Pons (tissue), 1 donor: ENCODE measurements around the gene SPEN.
"Not testable (repeated sequence)": the region's sequence is repeated elsewhere in the genome, so short reads cannot be mapped to it uniquely, and the experiment has no call there.

ENCODE experiments used
- DNase-seq: peaks from one replicate; pipeline ENCODE4 v3.0.0-alpha.2; 2016; ENCODE audit warnings: low spot score

SPEN gene

GRCh38 chr1:15833069-15833679 lies 14.3 kb upstream of the SPEN start:
- DNase-seq, result peak; percentile 51

- DNase-seq, result peak; percentile 94
Measured at GRCh38 chr1:15833842-15834405, 13.6 kb upstream of the SPEN start.

- peak; percentile 88 for DNase-seq
Measured at GRCh38 chr1:15834406-15835204, 12.9 kb upstream of the SPEN start.

- no peak for DNase-seq
Measured at GRCh38 chr1:15835205-15835740, 12.2 kb upstream of the SPEN start.

GRCh38 chr1:15835741-15836510 lies 11.6 kb upstream of the SPEN start:
- DNase-seq, result peak; percentile 99

GRCh38 chr1:15836511-15836771 lies 11.1 kb upstream of the SPEN start:
- DNase-seq, result not testable (repeated sequence)

- DNase-seq, result no peak
Measured at GRCh38 chr1:15836772-15837669, 10.5 kb upstream of the SPEN start.

GRCh38 chr1:15837931-15838330 lies 9.6 kb upstream of the SPEN start:
- no peak for DNase-seq

GRCh38 chr1:15838721-15839120 lies 8.8 kb upstream of the SPEN start:
- no peak for DNase-seq

- DNase-seq, result peak; percentile 73
Measured at GRCh38 chr1:15843826-15844572, 3.5 kb upstream of the SPEN start.

GRCh38 chr1:15846056-15846455 lies 1.5 kb upstream of the SPEN start:
- not testable (repeated sequence) for DNase-seq

GRCh38 chr1:15847893-15848142 lies 311 bp downstream of the SPEN start:
- DNase-seq, result no peak

- DNase-seq, result no peak
Measured at GRCh38 chr1:15848143-15848928, 829 bp downstream of the SPEN start.

- peak; percentile 91 for DNase-seq
Measured at GRCh38 chr1:15848929-15849774, 1.6 kb downstream of the SPEN start.

- DNase-seq, result peak; percentile 70
Measured at GRCh38 chr1:15849775-15850324, 2.3 kb downstream of the SPEN start.

GRCh38 chr1:15850471-15851001 lies 3.0 kb downstream of the SPEN start:
- peak; percentile 54 for DNase-seq

- peak; percentile 93 for DNase-seq
Measured at GRCh38 chr1:15851210-15852035, 3.9 kb downstream of the SPEN start.
